Measurements from ENCODE around the gene TMED1. TPM values are rescaled to one million over a fixed set of nuclear protein-coding genes. Genes with fewer than 3 reads are reported as not detected.

TMED1 gene
- total RNA-seq, 1 experiment from 2014 or later: 26.3 TPM

DNA sequence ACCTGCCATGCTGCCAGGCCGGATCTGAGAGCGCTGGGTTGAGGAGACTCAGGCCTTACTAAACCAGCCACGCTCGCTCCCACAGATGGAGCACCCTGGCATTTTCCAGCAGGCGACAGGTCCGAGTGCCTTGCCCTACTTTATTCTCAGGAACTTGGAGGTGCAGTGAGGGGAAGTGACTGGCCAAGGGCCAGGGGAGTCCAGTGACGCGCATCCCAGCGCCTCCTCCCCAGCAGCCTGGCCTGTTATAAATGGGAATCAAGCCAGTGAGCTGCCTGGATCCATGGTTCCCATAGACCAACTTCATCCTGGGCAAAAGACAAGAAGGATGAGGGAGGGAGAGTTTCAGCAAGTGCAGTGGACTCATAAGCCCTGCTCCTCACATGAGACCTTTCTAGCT lies 35.5 kb downstream of the TMED1 start:
- no peaks in the 10 kb centered on the region for H3K27me3 ChIP-seq (ENCODE audit: insufficient read depth, low read length)
- H3K27ac ChIP-seq (ENCODE audit: low read depth, low read length): no peak overlapping the region
- intact Hi-C loops (cut with micrococcal nuclease): no loop called here
- no peak overlapping the region for H3K9ac ChIP-seq (ENCODE audit: low read length)
- no peak overlapping the region for H3K4me3 ChIP-seq (replicated peaks in 1 of 2; ENCODE audit: low read depth in 1 of 2, low read length in 2 of 2)
- H3K9me2 ChIP-seq (ENCODE audit: insufficient read depth): no peaks in the 10 kb centered on the region
- BruUV-seq (replicated peaks): no TSS peak
- no peak for DNase-seq (ENCODE audit: low read depth, low spot score)
- no peak overlapping the region for H2AFZ ChIP-seq (ENCODE audit: low read depth, low read length, poor library complexity, severe bottlenecking)
- H3K36me3 ChIP-seq (ENCODE audit: control insufficient read depth in 1 of 2, insufficient read depth in 2 of 2, low read length in 2 of 2): peaks cover 7 to 40% of the 10 kb centered on the region in 2 experiments; a peak in 3 of 4 replicates
- ChIA-PET CTCF (no interaction called here), POLR2A (no interaction called here), RAD21 (ENCODE audit: low non-redundant PET in 1 of 2, low total read pairs in 2 of 2, uncharacterized antibody in 2 of 2, unreplicated experiment in 2 of 2) (no interaction called here)
- no peaks in the 10 kb centered on the region for H3K9me3 ChIP-seq (ENCODE audit: control insufficient read depth in 1 of 2, insufficient read depth in 1 of 2, low read depth in 1 of 2, low read length in 2 of 2)
- TF ChIP-seq EZH2phosphoT487 (IDR thresholded peaks at IDR 0.05; ENCODE audit: borderline replicate concordance): no peak
- no peak for TF ChIP-seq EZH2 (IDR thresholded peaks at IDR 0.05)
- TF ChIP-seq, protein P1, sequence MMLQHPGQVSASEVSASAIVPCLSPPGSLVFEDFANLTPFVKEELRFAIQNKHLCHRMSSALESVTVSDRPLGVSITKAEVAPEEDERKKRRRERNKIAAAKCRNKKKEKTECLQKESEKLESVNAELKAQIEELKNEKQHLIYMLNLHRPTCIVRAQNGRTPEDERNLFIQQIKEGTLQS (IDR thresholded peaks at IDR 0.05): no peak
- no peak for TF ChIP-seq SRF (IDR thresholded peaks at IDR 0.05; ENCODE audit: low read depth)
- no peak for TF ChIP-seq ELF1 (IDR thresholded peaks at IDR 0.05; ENCODE audit: borderline replicate concordance, low read depth)
- TF ChIP-seq POLR2A (IDR thresholded peaks at IDR 0.05; ENCODE audit: borderline replicate concordance, extremely low read depth, insufficient read depth, insufficient read length): no peak
- TF ChIP-seq SP1 (IDR thresholded peaks at IDR 0.05; ENCODE audit: low read depth): no peak
- TF ChIP-seq, protein P2, sequence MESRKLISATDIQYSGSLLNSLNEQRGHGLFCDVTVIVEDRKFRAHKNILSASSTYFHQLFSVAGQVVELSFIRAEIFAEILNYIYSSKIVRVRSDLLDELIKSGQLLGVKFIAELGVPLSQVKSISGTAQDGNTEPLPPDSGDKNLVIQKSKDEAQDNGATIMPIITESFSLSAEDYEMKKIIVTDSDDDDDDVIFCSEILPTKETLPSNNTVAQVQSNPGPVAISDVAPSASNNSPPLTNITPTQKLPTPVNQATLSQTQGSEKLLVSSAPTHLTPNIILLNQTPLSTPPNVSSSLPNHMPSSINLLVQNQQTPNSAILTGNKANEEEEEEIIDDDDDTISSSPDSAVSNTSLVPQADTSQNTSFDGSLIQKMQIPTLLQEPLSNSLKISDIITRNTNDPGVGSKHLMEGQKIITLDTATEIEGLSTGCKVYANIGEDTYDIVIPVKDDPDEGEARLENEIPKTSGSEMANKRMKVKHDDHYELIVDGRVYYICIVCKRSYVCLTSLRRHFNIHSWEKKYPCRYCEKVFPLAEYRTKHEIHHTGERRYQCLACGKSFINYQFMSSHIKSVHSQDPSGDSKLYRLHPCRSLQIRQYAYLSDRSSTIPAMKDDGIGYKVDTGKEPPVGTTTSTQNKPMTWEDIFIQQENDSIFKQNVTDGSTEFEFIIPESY (IDR thresholded peaks at IDR 0.05; ENCODE audit: extremely low read depth, insufficient replicate concordance, low read length): no peak
- no peak for TF ChIP-seq TCF7L2 (IDR thresholded peaks at IDR 0.05; ENCODE audit: borderline replicate concordance, extremely low read depth, insufficient read depth, insufficient read length)
- no peak for TF ChIP-seq JUND (IDR thresholded peaks at IDR 0.05)
- TF ChIP-seq RAD21 (IDR thresholded peaks at IDR 0.05; ENCODE audit: low read depth): no peak
- no peak for TF ChIP-seq ZNF274 (IDR thresholded peaks at IDR 0.05; ENCODE audit: low read depth, low read length)
- TF ChIP-seq, protein P3, sequence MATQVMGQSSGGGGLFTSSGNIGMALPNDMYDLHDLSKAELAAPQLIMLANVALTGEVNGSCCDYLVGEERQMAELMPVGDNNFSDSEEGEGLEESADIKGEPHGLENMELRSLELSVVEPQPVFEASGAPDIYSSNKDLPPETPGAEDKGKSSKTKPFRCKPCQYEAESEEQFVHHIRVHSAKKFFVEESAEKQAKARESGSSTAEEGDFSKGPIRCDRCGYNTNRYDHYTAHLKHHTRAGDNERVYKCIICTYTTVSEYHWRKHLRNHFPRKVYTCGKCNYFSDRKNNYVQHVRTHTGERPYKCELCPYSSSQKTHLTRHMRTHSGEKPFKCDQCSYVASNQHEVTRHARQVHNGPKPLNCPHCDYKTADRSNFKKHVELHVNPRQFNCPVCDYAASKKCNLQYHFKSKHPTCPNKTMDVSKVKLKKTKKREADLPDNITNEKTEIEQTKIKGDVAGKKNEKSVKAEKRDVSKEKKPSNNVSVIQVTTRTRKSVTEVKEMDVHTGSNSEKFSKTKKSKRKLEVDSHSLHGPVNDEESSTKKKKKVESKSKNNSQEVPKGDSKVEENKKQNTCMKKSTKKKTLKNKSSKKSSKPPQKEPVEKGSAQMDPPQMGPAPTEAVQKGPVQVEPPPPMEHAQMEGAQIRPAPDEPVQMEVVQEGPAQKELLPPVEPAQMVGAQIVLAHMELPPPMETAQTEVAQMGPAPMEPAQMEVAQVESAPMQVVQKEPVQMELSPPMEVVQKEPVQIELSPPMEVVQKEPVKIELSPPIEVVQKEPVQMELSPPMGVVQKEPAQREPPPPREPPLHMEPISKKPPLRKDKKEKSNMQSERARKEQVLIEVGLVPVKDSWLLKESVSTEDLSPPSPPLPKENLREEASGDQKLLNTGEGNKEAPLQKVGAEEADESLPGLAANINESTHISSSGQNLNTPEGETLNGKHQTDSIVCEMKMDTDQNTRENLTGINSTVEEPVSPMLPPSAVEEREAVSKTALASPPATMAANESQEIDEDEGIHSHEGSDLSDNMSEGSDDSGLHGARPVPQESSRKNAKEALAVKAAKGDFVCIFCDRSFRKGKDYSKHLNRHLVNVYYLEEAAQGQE (IDR thresholded peaks at IDR 0.05; ENCODE audit: low read depth): no peak
- TF ChIP-seq FOSL1 (IDR thresholded peaks at IDR 0.05; ENCODE audit: low read depth): no peak
- TF ChIP-seq, protein P4, sequence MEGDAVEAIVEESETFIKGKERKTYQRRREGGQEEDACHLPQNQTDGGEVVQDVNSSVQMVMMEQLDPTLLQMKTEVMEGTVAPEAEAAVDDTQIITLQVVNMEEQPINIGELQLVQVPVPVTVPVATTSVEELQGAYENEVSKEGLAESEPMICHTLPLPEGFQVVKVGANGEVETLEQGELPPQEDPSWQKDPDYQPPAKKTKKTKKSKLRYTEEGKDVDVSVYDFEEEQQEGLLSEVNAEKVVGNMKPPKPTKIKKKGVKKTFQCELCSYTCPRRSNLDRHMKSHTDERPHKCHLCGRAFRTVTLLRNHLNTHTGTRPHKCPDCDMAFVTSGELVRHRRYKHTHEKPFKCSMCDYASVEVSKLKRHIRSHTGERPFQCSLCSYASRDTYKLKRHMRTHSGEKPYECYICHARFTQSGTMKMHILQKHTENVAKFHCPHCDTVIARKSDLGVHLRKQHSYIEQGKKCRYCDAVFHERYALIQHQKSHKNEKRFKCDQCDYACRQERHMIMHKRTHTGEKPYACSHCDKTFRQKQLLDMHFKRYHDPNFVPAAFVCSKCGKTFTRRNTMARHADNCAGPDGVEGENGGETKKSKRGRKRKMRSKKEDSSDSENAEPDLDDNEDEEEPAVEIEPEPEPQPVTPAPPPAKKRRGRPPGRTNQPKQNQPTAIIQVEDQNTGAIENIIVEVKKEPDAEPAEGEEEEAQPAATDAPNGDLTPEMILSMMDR (IDR thresholded peaks at IDR 0.05 in 2 of 3, conservative IDR thresholded peaks at IDR 0.05 in 1 of 3; ENCODE audit: borderline replicate concordance in 1 of 3, insufficient read depth in 1 of 3, low read depth in 2 of 3, low read length in 2 of 3): no peak
- no peak for TF ChIP-seq CBX3 (IDR thresholded peaks at IDR 0.05; ENCODE audit: low read depth)
- no peak for TF ChIP-seq EGR1 (IDR thresholded peaks at IDR 0.05; ENCODE audit: low read depth)
- no peak for TF ChIP-seq SIN3A (IDR thresholded peaks at IDR 0.05; ENCODE audit: low read depth)
- no peak for TF ChIP-seq POLR2AphosphoS5 (IDR thresholded peaks at IDR 0.05; ENCODE audit: low read depth, low read length)
- H3K4me1 ChIP-seq (ENCODE audit: control insufficient read depth in 1 of 2, insufficient read depth in 2 of 2, low read length in 2 of 2): no peaks in the 10 kb centered on the region
- no peaks in the 10 kb centered on the region for H4K20me1 ChIP-seq (ENCODE audit: insufficient read depth)
- no peak overlapping the region for H3K4me2 ChIP-seq (ENCODE audit: low read length)
- no peak for ATAC-seq
- no peaks in the 10 kb centered on the region for H3K79me2 ChIP-seq (ENCODE audit: insufficient read depth, low read length)
